Measurements from ENCODE around the gene RPH3AL.

Gene RPH3AL

GRCh38 chr17:162689-163088 lies 189.9 kb downstream of the RPH3AL start (continued):
- TF ChIP-seq ZNF202 (tag by site-specific recombination; IDR thresholded peaks at IDR 0.05; ENCODE audit: borderline replicate concordance) (no peak), ZNF664 (tag by site-specific recombination; IDR thresholded peaks at IDR 0.05) (no peak), ZBTB1 (tag by site-specific recombination; IDR thresholded peaks at IDR 0.05) (no peak), ZNF23 (tag by site-specific recombination; IDR thresholded peaks at IDR 0.05; ENCODE audit: borderline replicate concordance) (no peak), YY1 (tag by site-specific recombination; IDR thresholded peaks at IDR 0.05) (no peak), ZNF473 (tag by site-specific recombination; IDR thresholded peaks at IDR 0.05) (no peak), REPIN1 (tag by site-specific recombination; IDR thresholded peaks at IDR 0.05; ENCODE audit: low read depth) (no peak), ZNF174 (tag by site-specific recombination; IDR thresholded peaks at IDR 0.05) (no peak), ZNF701 (tag by site-specific recombination; IDR thresholded peaks at IDR 0.05) (no peak)
- TF ChIP-seq, protein P1, sequence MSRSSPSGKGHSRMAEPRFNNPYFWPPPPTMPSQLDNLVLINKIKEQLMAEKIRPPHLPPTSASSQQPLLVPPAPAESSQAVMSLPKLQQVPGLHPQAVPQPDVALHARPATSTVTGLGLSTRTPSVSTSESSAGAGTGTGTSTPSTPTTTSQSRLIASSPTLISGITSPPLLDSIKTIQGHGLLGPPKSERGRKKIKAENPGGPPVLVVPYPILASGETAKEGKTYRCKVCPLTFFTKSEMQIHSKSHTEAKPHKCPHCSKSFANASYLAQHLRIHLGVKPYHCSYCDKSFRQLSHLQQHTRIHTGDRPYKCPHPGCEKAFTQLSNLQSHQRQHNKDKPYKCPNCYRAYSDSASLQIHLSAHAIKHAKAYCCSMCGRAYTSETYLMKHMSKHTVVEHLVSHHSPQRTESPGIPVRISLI (tag by site-specific recombination; IDR thresholded peaks at IDR 0.05) = no peak
